Stomach (tissue), 4 donors: ENCODE measurements around the gene ECSCR.

Experiments used
- CTCF ChIP-seq, 7 experiments: fragments of 450-650 bp in 4 of 7; fragments of 200-600 bp in 3 of 7; sonication (generic) in 3 of 7; IDR thresholded peaks; one replicate each; pipeline ENCODE4 v1.5.1; 2016 to 2019; ENCODE audit warnings: antibody characterized with exemption in 7 of 7, control low read depth in 2 of 7, mild to moderate bottlenecking in 1 of 7
- POLR2A ChIP-seq, 4 donors: fragments of 450-650 bp; IDR thresholded peaks; one replicate each; pipeline ENCODE4 v1.6.1; 2016; ENCODE audit warnings: antibody characterized with exemption in 4 of 4, control low read depth in 2 of 4, mild to moderate bottlenecking in 1 of 4, moderate library complexity in 1 of 4

- TF ChIP-seq CTCF (IDR thresholded peaks at IDR 0.05) (no peak), POLR2A (IDR thresholded peaks at IDR 0.05) (no peak)
Observed at GRCh38 chr5:139495638-139496435, 33.3 kb upstream of the ECSCR start.
